Measurements from ENCODE around the gene SURF2.
"Not testable (repeated sequence)": the region's sequence is repeated elsewhere in the genome, so short reads cannot be mapped to it uniquely, and the experiment has no call there.

SURF2 gene

DNA sequence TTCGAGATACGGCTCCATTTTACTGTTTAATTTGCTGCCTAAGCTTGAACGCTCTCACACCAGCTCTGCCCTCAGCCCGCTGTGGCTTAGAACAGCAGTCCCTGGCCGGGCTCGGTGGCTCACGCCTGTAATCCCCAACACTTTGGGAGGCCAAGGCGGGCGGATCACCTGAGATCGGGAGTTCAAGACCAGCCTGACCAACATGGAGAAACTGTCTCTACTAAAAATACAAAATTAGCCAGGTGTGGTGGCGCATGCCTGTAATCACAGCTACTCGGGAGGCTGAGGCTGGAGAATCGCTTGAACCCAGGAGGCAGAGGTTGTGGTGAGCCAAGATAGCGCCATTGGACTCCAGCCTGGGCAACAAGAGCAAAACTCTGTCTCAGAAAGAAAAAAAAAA lies 20.9 kb downstream of the SURF2 start:
- not testable (repeated sequence) for DNase-seq (ENCODE audit: low spot score)

DNA sequence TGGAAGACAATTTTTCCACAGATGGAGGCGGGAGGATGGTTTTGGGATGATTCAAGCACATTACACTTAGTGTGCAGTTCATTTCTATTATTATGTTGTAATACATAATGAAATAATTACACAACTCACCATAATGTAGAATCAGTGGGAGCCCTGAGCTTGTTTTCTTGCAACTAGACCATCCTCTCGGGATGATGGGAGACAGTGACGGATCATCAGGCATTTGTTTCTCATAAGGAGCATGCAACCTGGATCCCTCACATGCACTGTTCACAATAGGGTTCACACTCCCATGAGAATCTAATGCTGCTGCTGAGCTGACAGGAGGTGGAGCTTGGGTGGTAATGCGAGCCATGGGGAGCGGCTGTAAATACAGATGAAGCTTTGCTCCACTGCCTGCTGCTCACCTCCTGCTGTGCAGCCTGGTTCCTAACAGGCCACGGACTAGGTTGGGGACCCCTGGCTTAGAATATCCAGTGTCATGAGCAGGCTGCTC lies 21.4 kb downstream of the SURF2 start:
- DNase-seq (ENCODE audit: low spot score), result no peak

DNA sequence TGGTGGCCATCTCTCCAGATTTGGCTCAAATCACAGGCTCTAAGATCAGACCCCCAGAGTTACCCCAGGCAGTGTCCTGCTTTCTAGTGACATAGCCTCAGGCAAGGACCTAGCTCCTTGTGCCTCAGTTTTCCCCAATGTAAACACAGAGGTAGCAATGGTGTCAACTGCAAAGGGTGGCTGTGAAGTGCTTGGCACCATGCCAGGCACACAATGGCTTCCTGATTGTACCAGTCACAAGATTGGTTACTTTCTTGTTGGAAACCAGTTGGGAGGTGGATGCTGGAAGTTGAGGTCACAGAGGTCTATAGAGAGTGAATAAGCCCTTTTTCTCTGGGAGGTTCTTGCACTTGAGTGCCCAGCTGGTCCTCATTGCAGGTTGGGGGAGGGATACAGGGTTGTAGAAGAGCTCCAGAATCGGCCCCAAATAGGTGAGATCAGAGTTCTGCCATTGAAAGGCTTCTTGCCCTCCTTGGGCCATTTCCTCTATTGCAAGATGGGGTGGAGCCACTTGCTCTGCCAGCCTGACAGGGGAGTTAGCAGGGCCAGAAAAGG lies 22.1 kb downstream of the SURF2 start:
- no peak for DNase-seq (ENCODE audit: low spot score)

DNA sequence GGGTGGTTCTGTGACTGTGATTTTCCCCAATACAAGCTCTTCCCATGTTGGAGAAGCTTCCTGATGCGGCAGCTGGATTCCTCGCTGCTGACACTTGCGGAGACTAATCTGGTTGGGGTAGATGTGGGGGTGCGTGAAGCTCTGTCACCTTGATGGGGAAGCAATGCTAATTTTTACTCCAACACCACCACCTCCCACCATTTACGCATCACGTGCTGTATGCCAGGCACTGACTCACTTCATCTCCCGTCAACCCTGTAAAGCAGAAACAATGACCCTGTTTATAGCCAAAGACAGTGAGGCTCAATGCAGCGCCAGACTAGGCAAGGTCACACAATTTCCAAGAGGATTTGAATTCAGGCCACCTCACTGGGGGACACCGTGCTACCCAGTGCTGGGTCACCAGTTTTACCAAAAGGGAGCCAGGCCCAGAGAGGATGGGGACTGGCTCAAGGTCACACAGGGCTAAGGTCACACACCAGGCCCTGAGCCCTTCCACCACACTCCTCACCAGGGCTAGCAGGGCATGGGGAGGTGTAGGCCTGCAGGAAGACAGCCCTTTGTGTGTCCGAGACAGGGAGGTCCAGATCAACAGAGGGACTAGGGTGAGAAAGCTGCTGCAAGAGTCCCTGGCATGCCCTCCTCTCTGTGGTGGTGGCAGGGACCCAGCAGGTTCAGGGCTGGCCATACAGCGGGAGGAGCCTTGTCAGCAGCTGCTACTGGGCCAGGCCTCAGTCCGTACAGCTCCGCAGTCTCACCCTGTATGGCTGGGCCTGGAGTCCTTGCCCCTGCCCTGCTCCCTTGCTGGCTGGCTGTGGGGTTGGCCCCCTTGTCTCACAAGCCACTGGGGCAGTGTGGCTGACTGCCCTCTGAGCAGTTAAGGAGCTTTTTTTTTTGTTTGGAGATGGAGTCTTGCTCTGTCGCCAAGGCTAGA lies 23.1 kb downstream of the SURF2 start:
- DNase-seq (ENCODE audit: low spot score), result peak; percentile 85

DNA sequence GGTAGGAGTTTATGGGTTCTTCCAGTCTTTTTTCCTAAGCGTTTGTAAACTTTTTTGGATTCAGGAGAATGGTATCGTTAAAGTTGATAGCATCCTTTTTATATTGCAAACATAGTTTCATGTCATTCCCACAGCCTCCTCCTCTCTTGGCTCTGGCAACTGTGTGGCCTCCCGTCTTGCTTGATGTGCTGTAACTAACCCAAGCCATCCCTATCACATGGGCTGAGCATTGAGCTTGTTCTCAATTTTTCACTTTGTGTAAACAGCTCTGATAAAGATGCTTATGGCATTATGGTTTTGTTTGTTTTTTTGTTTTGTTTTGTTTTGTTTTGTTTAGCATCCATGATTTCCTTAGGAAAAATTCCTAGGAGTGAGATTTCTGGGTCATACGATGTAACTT lies 24.4 kb downstream of the SURF2 start:
- no peak for DNase-seq (ENCODE audit: low spot score)

DNA sequence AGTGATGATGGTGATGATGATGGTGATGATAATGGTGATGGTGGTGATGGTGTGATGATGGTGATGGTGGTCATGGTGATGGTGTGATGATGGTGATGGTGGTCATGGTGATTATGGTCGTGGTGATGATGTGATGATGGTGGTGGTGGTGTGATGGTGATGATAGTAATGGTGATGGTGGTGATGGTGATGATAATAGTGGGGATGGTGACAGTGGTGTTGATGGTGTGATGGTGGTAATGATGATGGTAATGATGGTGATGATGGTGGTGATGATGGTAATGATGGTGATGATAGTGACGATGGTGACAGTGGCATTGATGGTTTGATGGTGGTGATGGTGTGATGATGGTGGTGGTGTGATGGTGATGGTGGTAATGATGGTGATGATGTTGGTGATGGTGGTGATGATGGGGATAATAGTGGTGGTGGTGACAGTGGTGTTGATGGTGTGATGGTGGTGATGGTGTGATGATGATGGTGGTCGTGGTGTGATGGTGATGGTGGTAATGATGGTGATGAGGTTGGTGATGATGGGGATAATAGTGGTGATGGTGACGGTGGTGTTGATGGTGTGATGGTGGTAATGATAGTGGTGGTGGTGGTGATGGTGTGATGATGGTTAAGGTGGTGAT lies 26.3 kb downstream of the SURF2 start:
- DNase-seq (ENCODE audit: low spot score), result no peak

DNA sequence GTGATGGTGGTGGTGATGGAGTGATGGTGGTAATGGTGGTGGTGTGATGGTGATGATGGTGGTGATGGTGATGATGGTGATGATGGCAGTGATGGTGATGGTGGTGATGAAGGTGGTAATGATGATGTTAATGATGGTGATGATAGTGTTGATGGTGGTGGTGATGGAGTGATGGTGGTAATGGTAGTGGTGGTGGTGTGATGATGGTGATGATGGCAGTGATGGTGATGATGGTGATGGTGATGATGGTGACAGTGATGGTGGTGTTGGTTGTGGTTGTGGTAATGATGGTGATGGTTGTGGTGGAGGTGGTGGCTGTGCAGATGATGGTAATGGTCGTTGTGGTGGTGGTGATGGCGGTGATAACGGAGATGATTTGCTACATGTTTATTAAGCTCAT lies 27.1 kb downstream of the SURF2 start:
- no peak for DNase-seq (ENCODE audit: low spot score)

DNA sequence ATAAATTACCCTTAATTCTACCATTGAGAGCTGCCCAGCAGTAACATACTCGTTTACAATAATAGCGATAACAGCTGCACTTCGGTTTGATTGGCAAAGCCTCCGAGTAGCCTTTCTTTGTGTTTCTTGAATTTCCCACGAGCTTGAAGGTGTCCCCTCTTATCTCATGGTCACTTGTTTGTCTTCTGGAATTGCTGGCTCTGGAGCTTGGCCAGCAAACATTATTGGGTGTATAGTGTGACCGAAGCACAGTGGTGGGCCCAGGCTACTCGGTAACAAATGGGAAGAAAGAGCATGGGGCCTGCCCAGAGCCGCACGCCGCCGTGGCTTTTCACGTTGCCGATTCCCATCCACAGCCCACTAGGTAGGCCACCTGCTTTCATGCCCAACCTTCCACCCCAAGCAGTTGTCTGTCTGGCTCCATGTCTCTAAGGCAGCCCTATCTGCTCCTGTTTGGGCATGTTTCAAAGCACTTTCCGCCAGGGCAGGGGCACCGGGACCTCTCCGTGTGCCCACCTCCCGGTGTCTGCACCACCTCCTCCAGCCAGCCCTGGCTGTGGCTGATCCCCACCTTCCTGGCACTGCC lies 28.5 kb downstream of the SURF2 start:
- DNase-seq (ENCODE audit: low spot score), result no peak

DNA sequence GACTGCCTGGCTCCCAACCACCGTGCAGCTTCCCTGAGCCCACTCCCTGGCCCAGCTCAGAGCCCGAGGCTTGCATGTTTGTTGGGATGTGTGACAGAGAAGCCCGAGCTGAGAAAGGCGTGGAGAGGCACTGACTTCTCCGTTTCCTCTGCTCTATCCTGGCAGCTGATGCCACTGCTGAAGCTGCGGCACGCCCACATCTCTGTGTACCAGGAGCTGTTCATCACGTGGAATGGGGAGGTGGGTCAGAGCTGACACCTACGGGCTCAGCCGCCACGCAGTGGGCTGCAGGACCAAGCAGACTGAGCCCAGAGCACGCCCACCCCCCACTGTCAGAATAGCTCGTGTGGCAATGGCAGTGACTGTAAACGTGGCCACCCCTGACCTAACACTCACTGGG lies 29.1 kb downstream of the SURF2 start:
- DNase-seq (ENCODE audit: low spot score), result no peak

DNA sequence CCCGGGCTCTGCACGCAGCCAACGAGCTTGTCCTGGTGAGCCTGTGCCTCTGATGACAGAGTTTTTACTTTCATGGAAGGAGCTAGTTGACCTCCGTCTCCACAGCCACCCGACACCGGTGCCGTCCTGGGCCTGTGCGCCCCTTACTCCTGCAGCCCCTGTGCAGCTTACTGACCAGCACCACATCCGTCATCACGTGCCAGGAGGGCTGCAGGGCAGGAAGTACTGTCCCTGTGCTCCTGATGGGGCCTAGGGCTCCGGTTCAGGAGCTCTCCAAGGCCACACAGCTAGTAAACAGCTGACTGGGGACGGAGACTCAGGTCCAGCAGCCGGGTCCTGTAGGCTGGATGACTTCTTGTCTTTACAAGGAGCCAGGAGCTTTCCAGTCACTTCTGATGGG lies 30.0 kb downstream of the SURF2 start:
- DNase-seq (ENCODE audit: low spot score), result no peak

DNA sequence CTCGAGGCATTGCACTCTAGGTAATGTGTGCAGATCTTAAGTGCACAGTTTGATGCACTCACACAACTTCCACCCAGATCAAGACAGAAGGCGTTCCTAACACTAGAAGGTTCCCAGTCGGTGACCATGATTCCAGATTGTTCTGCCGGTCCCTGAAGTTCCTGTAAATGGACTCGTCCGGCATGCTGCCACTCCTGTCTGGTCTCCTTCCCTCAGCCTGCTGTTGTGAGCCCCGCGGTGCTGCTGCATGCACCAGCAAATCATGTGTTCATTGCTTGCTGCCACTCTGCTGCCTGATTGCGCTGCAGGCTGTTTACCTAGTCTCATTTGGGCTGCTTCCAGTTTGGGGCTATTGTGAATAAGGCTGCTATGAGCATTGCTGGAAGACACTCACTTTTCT lies 31.3 kb downstream of the SURF2 start:
- no peak for DNase-seq (ENCODE audit: low spot score)

DNA sequence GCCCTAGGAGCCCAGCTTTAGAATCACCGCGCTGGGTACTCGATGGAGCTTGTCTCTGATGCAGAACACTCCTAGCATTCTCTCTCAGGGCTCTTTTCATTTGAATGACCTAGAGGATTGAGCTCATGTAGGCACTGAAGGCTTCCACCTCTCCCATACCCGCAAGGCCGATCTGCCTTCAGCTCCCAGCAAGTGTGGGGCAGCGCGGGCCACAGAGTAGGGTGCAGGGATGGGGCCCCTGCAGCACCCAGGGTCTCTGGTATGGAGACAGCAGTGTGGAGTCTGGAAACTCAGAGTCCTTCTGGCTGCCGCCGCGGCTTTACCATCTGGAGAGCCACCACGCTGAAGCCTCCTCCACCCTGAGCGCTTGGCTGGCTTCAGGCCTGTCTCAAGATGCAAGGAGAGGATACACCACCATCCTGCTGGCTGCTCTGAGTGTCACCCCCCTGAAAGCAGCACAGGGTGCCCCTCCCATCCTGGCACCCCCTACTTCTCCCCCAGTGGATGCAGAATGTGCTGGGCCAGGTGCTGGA lies 32.7 kb downstream of the SURF2 start:
- DNase-seq (ENCODE audit: low spot score), result no peak

DNA sequence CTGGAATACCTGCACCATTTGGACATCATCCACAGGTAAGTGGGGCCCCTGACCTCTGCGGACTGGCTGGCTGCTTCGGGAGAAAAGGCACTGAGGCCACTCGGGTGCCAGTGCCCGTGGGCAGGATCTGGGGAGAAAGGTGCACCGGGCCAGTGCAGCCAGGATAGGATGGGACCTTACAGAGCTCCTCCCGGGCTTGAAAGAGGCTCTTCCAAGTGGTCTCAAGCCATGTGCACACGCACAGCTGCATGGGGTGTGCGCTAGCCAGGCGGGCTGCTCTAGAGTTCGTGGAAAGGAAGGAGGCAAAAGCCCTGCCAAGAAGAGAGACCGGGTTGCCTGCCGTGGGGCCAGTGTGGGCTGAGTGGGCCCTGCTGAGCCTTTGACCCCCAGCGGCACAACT lies 33.2 kb downstream of the SURF2 start:
- DNase-seq (ENCODE audit: low spot score), result no peak

DNA sequence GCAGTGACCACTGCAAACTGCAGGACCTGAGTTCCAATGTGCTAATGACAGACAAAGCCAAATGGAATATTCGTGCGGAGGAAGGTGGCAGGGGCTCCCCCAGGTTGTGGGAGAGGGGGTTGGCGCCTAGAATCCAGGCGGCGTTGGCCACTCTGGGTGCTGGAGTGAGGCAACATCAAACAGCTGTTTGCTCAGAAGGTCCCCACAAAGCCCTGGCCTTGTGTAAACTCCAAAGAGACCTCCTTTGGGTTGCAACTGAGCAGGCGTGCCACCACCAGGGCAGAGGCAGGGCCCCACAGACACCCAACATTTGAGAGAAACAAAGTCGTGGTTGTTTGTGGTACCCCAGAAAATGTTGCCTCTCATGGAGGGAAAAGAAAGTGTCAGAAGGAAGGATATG lies 34.4 kb downstream of the SURF2 start:
- no peak for DNase-seq (ENCODE audit: low spot score)

DNA sequence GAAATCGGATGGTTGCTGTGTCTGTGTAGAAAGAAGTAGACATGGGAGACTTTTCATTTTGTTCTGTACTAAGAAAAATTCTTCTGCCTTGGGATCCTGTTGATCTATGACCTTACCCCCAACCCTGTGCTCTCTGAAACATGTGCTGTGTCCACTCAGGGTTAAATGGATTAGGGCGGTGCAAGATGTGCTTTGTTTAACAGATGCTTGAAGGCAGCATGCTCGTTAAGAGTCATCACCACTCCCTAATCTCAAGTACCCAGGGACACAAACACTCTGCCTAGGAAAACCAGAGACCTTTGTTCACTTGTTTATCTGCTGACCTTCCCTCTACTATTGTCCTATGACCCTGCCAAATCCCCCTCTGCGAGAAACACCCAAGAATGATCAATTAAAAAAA lies 35.1 kb downstream of the SURF2 start:
- DNase-seq (ENCODE audit: low spot score), result not testable (repeated sequence)

DNA sequence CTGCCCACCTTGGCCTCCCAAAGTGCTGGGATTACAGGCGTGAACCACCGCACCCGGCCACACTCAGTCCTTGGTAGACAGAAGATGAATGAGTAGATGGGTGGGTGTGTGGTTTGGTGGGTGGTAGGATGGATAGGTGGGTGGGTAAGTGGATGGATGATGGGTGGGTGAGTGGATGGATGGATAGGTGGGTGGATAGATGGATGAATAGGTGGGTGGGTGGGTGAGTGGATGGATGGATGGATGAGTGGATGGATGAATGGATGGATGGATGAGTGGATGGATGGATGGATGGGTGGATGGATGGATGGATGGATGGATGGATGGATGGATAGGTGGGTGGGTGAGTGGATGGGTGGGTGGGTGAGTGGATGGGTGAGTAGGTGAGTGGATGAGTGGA lies 36.0 kb downstream of the SURF2 start:
- not testable (repeated sequence) for DNase-seq (ENCODE audit: low spot score)

DNA sequence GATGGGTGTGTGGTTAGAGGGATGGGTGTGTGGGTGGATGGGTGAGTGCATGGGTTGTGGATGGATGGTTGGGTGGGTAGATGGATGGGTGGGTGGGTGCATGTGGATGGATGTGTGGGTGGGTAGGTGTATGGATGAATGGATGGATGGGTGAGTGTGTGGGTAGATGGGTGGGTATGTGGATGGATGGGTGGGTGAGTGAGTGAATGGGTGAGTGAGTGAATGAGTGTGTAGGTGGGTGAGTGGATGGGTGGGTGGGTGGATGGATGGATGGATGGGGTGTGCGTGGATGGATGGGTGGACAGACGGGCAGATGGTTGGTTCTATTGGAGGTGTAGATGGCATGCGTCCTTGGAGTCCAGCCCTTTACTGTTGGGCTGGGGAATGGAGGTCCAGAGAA lies 37.0 kb downstream of the SURF2 start:
- no peak for DNase-seq (ENCODE audit: low spot score)

DNA sequence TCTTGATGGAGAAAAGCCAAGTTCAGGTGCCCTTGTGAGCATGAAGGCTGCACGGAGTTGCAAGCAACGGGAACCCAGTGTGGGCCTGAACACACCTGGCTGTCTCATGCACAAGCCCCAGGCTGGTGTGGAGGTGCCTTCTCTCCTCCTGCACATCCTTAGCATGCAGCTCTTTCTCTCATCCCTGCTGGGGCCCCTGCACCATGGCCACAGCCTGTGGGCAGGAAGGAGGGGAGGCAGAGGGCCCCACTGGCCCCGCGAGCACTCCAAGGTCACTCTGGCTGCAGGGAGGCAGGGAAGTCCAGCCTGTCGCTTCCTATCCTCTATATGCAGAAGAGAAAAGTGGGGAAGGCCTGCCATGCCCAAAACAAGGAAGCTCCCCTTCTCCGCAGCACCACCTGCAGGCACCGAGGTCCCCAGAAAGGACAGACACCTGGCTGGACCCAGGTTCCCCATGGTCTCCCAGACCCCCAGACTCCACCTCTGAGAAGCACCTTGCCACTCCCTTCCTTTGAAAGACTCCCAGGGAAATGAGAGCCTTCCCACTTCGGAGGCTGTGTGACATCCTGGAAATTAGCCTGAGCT lies 38.4 kb downstream of the SURF2 start:
- DNase-seq (ENCODE audit: low spot score), result no peak

DNA sequence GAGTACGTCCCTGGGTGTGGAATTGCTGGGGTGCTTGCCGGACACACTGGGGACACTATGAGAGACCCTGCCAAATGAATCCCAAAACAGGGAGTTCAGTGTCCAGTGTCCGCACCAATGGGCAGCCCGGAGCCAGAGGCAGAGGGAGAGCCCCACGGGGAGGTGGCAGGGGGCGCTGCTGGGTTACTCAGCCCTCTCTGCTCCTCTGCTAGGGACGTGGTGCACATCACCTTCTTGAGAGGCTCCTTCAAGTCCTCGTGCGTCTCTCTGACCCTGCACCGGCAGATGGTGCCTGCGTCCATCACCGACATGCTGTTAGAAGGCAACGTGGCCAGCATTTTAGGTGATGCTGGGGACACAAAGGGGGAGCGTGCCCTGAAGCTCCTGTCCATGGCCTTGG lies 40.6 kb downstream of the SURF2 start:
- no peak for DNase-seq (ENCODE audit: low spot score)

DNA sequence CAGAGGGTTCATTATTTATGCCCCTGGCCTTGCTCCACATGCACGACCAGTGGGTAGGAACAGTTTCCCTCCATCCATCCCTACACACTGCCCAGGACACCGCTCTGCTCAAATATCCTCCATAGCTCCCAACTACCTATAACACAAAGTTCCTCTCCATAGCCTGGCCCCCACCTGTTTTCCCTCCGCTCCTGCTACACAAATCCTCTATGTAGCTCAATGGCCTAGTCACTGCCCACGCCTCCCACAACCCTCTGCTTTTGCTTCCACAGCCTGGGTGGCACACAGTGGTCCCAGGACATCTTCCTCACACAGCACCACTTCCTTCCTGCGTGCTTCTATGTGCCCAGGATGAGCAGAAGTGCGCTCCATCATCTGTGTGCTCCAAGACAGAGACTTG lies 41.0 kb downstream of the SURF2 start:
- no peak for DNase-seq (ENCODE audit: low spot score)

DNA sequence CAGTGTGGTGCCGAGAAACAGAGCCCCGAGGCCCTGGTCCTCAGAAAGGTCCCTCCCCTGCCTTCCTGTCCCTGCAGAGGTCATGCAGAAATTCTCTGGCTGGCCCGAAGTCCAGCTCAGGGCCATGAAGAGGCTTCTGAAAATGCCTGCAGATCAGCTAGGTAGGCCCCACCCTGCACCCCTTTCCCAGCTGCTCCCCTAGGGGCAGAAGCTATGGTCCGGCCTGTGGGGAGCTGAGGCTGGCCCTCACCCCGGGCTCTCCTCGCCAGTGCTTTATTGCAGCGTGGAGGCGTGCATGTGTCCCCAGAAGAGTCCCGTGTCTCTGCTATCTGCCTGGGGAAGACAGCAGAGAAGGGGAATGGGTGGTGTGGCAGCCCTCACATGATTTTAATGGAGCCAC lies 41.5 kb downstream of the SURF2 start:
- DNase-seq (ENCODE audit: low spot score), result no peak

DNA sequence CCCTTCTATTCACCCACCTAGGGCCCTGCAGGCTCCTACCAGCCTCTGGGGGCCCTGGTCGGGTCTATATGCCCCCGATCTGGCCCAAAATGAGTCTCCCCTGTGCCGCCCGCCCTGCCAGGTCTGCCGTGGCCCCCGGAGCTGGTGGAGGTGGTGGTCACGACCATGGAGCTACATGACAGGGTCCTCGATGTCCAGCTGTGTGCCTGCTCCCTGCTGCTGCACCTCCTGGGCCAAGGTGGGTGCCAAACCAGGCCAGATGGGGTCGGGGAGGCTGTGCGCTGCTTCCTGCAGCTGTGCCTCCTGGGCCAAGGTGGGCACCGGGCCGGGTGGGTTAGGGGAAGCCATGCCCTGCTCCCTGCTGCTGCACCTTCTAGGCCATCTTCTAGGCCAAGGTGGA lies 43.9 kb downstream of the SURF2 start:
- DNase-seq (ENCODE audit: low spot score), result no peak

Measured in pons (tissue), 1 donor.